ENCODE results near the gene DDX28.
A peak's percentile ranks its signal among the peaks of the same experiment; 100 is the strongest.

DNA sequence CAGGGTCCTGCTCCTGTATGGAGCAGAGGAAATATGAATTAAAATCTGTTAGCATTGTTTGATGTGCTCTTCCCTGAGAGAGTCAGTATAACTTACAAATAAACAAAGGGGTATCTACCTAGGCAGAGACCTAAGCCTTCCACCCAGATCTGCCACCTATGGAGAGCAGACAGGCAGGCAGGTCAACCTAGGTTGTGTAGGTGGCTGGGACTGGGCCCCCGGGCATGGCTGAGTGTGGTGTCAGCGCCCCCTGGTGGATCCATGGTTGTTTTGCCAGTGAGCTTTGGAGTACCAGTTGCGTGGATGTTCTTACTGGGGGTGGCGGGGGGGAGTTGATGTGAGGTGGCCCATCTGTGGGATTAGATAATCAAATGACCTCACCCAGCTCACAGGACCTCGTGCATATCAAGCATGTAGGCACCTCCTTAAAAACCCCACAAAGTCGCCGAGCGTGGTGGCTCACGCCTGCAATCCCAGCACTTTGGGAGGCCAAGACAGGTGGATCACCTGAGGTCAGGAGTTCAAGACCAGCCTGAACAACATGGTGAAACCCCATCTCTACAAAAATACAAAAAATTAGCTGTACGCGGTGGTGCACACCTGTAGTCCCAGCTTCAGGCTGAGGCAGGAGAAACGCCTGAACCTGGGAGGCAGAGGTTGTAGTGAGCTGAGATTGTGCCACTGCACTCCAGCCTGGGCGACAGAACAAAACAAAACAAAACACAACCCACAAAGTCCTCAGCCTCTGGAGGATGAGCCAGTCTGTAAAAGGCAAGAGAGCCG lies 17.7 kb upstream of the DDX28 start:
- TF ChIP-seq, protein P1, sequence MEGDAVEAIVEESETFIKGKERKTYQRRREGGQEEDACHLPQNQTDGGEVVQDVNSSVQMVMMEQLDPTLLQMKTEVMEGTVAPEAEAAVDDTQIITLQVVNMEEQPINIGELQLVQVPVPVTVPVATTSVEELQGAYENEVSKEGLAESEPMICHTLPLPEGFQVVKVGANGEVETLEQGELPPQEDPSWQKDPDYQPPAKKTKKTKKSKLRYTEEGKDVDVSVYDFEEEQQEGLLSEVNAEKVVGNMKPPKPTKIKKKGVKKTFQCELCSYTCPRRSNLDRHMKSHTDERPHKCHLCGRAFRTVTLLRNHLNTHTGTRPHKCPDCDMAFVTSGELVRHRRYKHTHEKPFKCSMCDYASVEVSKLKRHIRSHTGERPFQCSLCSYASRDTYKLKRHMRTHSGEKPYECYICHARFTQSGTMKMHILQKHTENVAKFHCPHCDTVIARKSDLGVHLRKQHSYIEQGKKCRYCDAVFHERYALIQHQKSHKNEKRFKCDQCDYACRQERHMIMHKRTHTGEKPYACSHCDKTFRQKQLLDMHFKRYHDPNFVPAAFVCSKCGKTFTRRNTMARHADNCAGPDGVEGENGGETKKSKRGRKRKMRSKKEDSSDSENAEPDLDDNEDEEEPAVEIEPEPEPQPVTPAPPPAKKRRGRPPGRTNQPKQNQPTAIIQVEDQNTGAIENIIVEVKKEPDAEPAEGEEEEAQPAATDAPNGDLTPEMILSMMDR (conservative IDR thresholded peaks at IDR 0.05; ENCODE audit: low read depth in 2 of 2), result peak; percentile 91 to 98
- TF ChIP-seq EZH2phosphoT487 (IDR thresholded peaks at IDR 0.05; ENCODE audit: unreplicated experiment), result no peak

Data from GM23338 (cell line).